Endothelial cell of umbilical vein (primary cell): ENCODE measurements around the gene PDCD2L. TPM values are rescaled to one million over a fixed set of nuclear protein-coding genes. Genes with fewer than 3 reads are reported as not detected.

ENCODE experiments used
- BruUV-seq: library from RNA; stranded (reverse); fragments of 400-500 nt; replicated peaks from 2 replicates; lab custom pipeline; 2021; lab: Mats Ljungman, UMichigan
- CTCF ChIA-PET: fragments of 300-600, 350-600 bp; sonication (Branson Sonifier 250); formaldehyde crosslinking; loops from one replicate; lab custom pipeline; 2021; ENCODE audit warnings: antibody characterized with exemption, inconsistent platforms; lab: Charles Lee
- POLR2A ChIA-PET: fragments of 300-600, 350-600 bp; sonication (Branson Sonifier 250); formaldehyde crosslinking; loops from one replicate; lab custom pipeline; 2021; ENCODE audit warnings: antibody characterized with exemption, inconsistent platforms; lab: Charles Lee
- DNase-seq: peaks from one replicate; pipeline ENCODE4 v3.0.0-alpha.2; 2011; ENCODE audit warnings: low read depth, low spot score
- FAIRE-seq: peaks from 2 replicates; lab custom pipeline; 2011; peaks lifted over from hg19 to GRCh38; lab: Jason Lieb, UNC
- H2AFZ ChIP-seq: 2 replicates; pipeline ENCODE4 v1.6.0; 2012; ENCODE audit warnings: low read depth, low read length, control low read depth, inconsistent platforms
- H3K27ac ChIP-seq: 2 replicates; pipeline ENCODE4 v1.5.1; 2011; ENCODE audit warnings: low read depth, mild to moderate bottlenecking, control low read depth, low read length, moderate library complexity; ENCODE audit not compliant: insufficient read depth
- H3K27me3 ChIP-seq, 2 experiments: 2 replicates each; pipeline versions ENCODE4 v1.6.0 to v1.6.1; 2011; ENCODE audit warnings: low read length in 2 of 2, mixed read lengths in 1 of 2; ENCODE audit not compliant: control insufficient read depth in 2 of 2, insufficient read depth in 2 of 2
- H3K36me3 ChIP-seq, 2 experiments: 2 replicates in 1 of 2; 3 replicates in 1 of 2; pipeline ENCODE4 v1.5.1; 2011; ENCODE audit warnings: low read length in 2 of 2, mild to moderate bottlenecking in 1 of 2, moderate library complexity in 1 of 2; ENCODE audit not compliant: control insufficient read depth in 2 of 2, insufficient read depth in 2 of 2; ENCODE audit errors: extremely low read depth in 1 of 2
- H3K4me1 ChIP-seq: 3 replicates; pipeline ENCODE4 v1.5.1; 2011; ENCODE audit warnings: mild to moderate bottlenecking, low read length; ENCODE audit not compliant: control insufficient read depth, insufficient read depth; ENCODE audit errors: extremely low read depth
- H3K4me2 ChIP-seq: 2 replicates; pipeline ENCODE4 v1.6.1; 2011; ENCODE audit warnings: low read length, control low read depth, mixed read lengths; ENCODE audit not compliant: insufficient read depth
- H3K4me3 ChIP-seq, 3 experiments: fragments of 200-600 bp in 1 of 3; sonication (generic), shearing (Covaris generic) in 1 of 3; replicated peaks in 1 of 3; 2 replicates each; pipeline ENCODE4 v1.5.1; 2011 to 2016; ENCODE audit warnings: control low read depth in 3 of 3, low read length in 3 of 3, mild to moderate bottlenecking in 2 of 3, inconsistent platforms in 1 of 3, low read depth in 1 of 3, moderate library complexity in 1 of 3; ENCODE audit not compliant: insufficient read depth in 1 of 3
- H3K79me2 ChIP-seq: 2 replicates; pipeline ENCODE4 v1.6.0; 2012; ENCODE audit warnings: low read length, inconsistent platforms; ENCODE audit not compliant: control insufficient read depth, insufficient read depth
- H3K9ac ChIP-seq: replicated peaks from 2 replicates; pipeline ENCODE3; 2011; ENCODE audit warnings: low read length, control low read depth; ENCODE audit not compliant: insufficient read depth; ENCODE audit errors: extremely low read depth
- H3K9me1 ChIP-seq: replicated peaks from 3 replicates; pipeline ENCODE4 v1.6.0; 2011; ENCODE audit warnings: mild to moderate bottlenecking, low read length; ENCODE audit not compliant: control insufficient read depth, insufficient read depth; ENCODE audit errors: extremely low read depth
- H3K9me3 ChIP-seq: replicated peaks from 2 replicates; pipeline ENCODE4 v1.5.1; 2012; ENCODE audit warnings: low read length, inconsistent platforms; ENCODE audit not compliant: control insufficient read depth, insufficient read depth
- H4K20me1 ChIP-seq: replicated peaks from 2 replicates; pipeline ENCODE3; 2011; ENCODE audit warnings: mild to moderate bottlenecking, low read length; ENCODE audit not compliant: control insufficient read depth, insufficient read depth; ENCODE audit errors: extremely low read depth
- EZH2 ChIP-seq: IDR thresholded peaks from 2 replicates; pipeline ENCODE4 v1.6.1; 2012; ENCODE audit warnings: borderline replicate concordance, low read depth, mild to moderate bottlenecking, moderate library complexity, low read length, inconsistent platforms; ENCODE audit not compliant: severe bottlenecking
- GATA2 ChIP-seq: IDR thresholded peaks from 2 replicates; pipeline ENCODE4 v1.7.0; 2011; ENCODE audit warnings: low read depth, mild to moderate bottlenecking, moderate library complexity, mixed read lengths, low read length; ENCODE audit not compliant: insufficient read length, insufficient read depth
- JUN ChIP-seq: IDR thresholded peaks from 2 replicates; pipeline ENCODE4 v1.6.1; 2011; ENCODE audit warnings: borderline replicate concordance, low read depth; ENCODE audit not compliant: insufficient read length, insufficient read depth
- MAX ChIP-seq: IDR thresholded peaks from 2 replicates; pipeline ENCODE4 v1.6.1; 2011; ENCODE audit not compliant: insufficient read depth, insufficient read length
- MYC ChIP-seq: IDR thresholded peaks from one replicate; pipeline ENCODE4 v1.6.1; 2011; ENCODE audit warnings: mild to moderate bottlenecking, low read depth, low read length
- dilution Hi-C: fragments of 300-500 bp; cut with MboI; formaldehyde crosslinking; loops from one replicate; pipeline ENCODE4 v1.15.0; 2019; ENCODE audit warnings: low sequenced_read_pairs; ENCODE audit not compliant: extremely low pct_ligation_motif_present
- intact Hi-C: fragments of 100-400 bp; cut with micrococcal nuclease; formaldehyde crosslinking; loops from one replicate; pipeline ENCODE4 v1.10.0; 2022
- polyA plus RNA-seq, 4 experiments: library from polyadenylated mRNA; depleted of rRNA in 3 of 4; stranded (reverse) in 3 of 4; unstranded in 1 of 4; fragments of >200 nt; gene quantifications; 2 replicates each; pipeline versions ENCODE4 v1.2.1 to v1.2.3, GENCODE V29; 2011 to 2012; ENCODE audit warnings: missing spikeins in 1 of 4
- total RNA-seq: library from RNA; stranded (reverse); gene quantifications from 2 replicates; pipeline ENCODE4 v1.2.3, GENCODE V29; 2021

The PDCD2L gene
- total and polyA plus RNA-seq, 2 donors (not counting 3 experiments of a cell fraction or from before 2014, with no cell fraction given) = 12.4 to 20.3 TPM

- Histone ChIP-seq H3K79me2 (peaks cover 45% of the 10 kb centered on the region), H3K9me3 (no peaks in the 10 kb centered on the region), H3K27me3 (no peaks in the 10 kb centered on the region), H3K4me1 (no peaks in the 10 kb centered on the region), H3K36me3 (peaks cover 37 to 40% of the 10 kb centered on the region in 2 experiments), H3K4me2 (no peak overlapping the region), H3K9me1 (no peaks in the 10 kb centered on the region), H2AFZ (no peak overlapping the region), H3K9ac (no peak overlapping the region), H3K27ac (no peak overlapping the region), H3K4me3 (no peak overlapping the region), H4K20me1 (no peaks in the 10 kb centered on the region)
- no peak for TF ChIP-seq EZH2
- no peak for TF ChIP-seq JUN
- no peak for TF ChIP-seq MYC
- ChIA-PET CTCF (interaction anchor here (0.8 to 1.2 kb wide), 2 partner anchors 9 to 26 kb away, joined by 3 to 4 read pairs; no protein-coding TSS in a partner anchor), POLR2A (no interaction called here)
- DNase-seq = no peak
- dilution Hi-C loops (no loop called here), intact Hi-C loops (no loop called here)
- BruUV-seq = no TSS peak
- FAIRE-seq = no peak
These were observed 53.2 kb downstream of the PDCD2L start for GRCh38 chr19:34457446-34457845.

- H3K79me2 ChIP-seq = peaks cover 42% of the 10 kb centered on the region
- H2AFZ ChIP-seq = no peak overlapping the region
- TF ChIP-seq GATA2 (no peak), MYC (no peak), EZH2 (no peak), MAX (no peak)
- H3K9me1 ChIP-seq = no peaks in the 10 kb centered on the region
- peaks cover 40 to 41% of the 10 kb centered on the region in 2 experiments for H3K36me3 ChIP-seq
- no TSS peak for BruUV-seq
- intact Hi-C loops = no loop called here
- no peak for DNase-seq
- H4K20me1 ChIP-seq = no peaks in the 10 kb centered on the region
- H3K4me2 ChIP-seq = no peak overlapping the region
- POLR2A ChIA-PET = no interaction called here
- no peak overlapping the region for H3K9ac ChIP-seq
- no peaks in the 10 kb centered on the region for H3K27me3 ChIP-seq
- no peaks in the 10 kb centered on the region for H3K4me1 ChIP-seq
- H3K9me3 ChIP-seq = no peaks in the 10 kb centered on the region
- dilution Hi-C loops = no loop called here
- no peak overlapping the region for H3K27ac ChIP-seq
- CTCF ChIA-PET = no interaction called here
- no peak overlapping the region for H3K4me3 ChIP-seq
- no peak for FAIRE-seq
These were observed 54.5 kb downstream of the PDCD2L start for GRCh38 chr19:34458677-34459076.
